Measurements from ENCODE around the gene WNK4.
A peak's percentile ranks its signal among the peaks of the same experiment; 100 is the strongest.
"Not testable (repeated sequence)": the region's sequence is repeated elsewhere in the genome, so short reads cannot be mapped to it uniquely, and the experiment has no call there.

WNK4 gene

GRCh38 chr17:42779936-42780850, at the start of gene WNK4:
TSS of gene WNK4 (plus strand) at chr17:42780610. CDS start at chr17:42780699, 89 bp downstream.
- no peak for DNase-seq

GRCh38 chr17:42740699-42741098, 39.7 kb upstream of the WNK4 start:
- DNase-seq, result no peak

GRCh38 chr17:42742916-42743315, 37.5 kb upstream of the WNK4 start:
- DNase-seq, result not testable (repeated sequence)

GRCh38 chr17:42743595-42744282, 36.7 kb upstream of the WNK4 start:
- DNase-seq, result no peak

DNA sequence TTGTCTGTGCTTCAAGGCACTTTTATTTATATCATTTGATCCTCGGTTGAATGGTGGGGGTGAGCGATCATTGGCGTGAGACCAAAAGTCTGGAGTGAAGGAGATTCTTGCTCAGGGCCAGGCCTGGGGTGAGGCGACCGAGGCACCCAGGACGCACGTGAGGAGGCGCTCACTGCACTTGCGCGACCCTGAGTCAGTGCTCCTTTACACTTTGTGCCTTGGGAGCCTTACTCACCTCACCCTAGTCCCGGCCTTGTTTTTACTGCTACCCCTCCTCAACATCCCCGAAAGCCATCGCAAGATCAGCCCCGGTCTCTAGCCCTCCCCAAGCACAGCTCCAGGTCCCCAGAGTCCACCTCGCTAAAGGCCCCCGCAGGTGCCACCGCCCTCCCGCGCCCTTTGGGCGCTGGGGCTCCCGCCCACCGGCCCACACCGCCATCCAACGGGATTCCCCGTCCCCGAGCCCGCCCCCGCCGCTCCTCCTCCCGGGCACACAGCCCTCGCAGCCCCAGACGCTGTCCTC, 36.1 kb upstream of the WNK4 start:
- peak; percentile 44 for DNase-seq

DNA sequence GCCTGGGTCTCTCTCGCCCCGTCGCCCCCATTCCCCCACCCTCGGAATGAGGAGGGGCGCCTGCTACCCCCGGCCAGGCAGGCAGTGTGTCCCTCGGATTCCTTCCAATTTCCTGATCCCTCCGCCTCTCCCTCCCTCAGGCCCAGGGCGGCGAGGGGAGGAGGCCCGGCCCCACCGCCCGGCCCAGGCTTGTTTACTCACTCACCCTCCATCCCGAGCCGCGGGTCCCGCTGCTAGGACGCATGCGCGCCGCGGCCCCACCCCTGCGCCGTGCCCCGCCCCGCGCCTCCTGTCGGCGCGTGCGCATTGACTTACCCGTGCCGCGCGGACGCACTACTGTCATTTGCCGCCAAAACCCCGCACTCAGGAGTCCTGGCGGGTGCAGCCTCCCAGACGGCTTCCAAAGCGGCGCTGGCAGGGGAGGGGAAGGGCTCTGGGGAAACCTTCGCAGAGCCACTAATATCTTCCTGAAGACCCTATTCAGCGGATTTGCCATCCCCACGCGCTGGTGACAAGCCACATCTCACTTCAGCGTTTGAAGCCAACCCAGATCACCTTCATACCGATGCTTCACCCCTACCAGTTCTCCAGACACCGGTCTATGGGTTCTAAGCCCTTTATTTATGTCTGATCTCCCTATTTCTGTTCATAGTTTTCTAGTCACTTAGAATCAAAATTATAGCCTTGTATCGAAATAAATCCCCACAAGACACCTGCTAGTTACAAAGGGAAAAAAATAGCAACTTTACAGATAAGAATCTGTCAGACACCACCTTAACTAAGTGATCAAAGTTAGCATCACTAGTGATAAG, 35.4 kb upstream of the WNK4 start, which contains the start of gene EZH1:
EZH1 (minus strand) TSS at position 235 of the 812 bp plus-strand sequence. CDS start 16,099 bp downstream, outside the sequence.
- peak; percentile 90 for DNase-seq

DNA sequence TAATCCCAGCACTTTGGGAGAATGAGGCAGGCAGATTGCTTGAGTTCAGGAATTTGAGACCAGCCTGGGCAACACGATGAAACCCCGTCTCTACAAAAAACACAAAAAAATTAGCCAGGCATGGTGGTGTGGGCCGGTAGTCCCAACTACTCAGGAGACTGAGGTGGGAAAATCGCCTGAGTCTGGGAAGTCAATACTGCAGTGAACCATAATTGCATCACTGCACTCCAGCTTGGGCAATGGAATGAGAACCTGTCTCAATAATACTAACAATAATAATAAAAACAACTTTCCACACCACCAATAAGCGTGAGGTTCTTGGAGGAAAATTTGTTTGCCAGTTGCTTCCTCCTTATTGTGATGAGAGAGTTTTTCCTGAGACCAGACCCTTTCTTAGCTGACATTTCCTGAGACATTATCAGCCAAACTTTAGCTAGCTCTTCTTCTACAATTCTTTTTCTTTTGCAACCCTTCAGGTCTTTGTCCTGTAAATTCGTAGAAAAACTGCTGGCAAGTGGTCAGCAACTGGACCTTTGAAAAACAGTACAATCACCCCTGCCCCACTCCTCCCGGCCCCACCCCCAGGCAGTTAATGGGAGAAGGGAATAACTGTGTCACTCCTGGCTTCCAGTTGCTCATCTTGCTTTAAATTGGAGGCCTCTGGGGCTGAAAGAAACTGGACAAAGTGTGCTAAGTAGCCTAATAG, 32.1 kb upstream of the WNK4 start:
- no peak for DNase-seq

DNA sequence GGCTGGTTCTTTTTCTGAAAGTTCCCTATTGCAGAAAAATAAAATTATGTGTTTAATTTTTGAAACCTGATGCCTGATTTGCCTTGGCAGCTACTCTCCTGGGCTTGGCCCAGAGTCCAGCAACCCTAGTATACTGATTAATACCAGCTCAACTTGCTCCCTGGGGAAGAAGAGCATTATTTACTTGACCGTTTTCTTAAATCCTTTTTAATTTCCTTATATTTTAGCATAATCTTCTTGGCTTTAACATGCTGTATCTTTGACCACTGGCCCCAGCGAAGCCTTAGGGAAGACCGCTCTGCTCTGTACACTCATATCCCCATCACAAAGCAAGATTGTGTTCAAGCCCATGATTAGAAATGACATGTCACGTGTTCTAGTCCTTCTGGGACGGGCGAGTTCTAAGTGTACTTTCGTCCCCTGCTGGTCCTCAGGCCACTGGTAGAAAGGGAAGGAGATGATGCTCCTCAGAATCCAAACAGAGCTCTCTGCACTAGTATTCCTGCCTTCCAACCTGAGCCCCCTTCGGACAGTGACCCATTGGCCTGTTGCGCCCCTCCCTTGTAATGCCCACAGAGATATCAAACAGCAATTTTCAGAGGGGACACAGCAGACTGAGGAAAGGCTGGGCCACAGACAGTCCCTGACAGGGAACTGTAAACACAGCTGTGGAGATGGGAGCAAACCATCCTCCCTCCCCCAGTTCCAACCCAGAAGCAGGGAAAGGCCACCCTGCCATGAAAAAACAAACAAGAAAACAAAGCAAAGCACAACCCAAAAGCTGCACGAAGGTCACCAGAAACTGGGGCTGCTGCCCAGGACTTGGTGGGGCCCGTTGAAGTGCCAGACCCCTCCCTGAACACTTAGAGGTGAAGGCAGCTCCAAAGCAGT, 31.3 kb upstream of the WNK4 start:
- no peak for DNase-seq

- no peak for DNase-seq
These were observed 29.6 kb upstream of the WNK4 start for GRCh38 chr17:42750739-42751344.

DNA sequence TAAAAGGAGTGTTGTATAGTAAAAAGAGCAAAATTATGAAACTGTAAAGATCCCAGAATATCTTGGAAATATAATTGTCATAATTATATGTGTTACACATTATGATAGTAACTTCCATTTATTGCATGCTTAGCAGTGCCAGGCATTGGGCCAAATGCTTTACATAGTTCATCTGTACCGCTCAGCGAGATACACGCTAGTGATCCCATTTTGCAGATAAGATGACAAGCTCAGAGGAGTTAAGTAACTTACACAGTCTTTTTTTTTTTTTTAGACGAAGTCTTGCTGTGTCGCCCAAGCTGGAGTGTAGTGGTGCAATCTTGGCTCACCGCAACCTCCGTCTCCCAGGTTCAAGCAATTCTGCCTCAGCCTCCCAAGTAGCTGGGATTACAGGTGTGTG, 28.8 kb upstream of the WNK4 start:
- no peak for DNase-seq

GRCh38 chr17:42754782-42755181, 25.6 kb upstream of the WNK4 start:
- DNase-seq, result no peak

GRCh38 chr17:42759982-42760651, 20.3 kb upstream of the WNK4 start:
- no peak for DNase-seq

DNA sequence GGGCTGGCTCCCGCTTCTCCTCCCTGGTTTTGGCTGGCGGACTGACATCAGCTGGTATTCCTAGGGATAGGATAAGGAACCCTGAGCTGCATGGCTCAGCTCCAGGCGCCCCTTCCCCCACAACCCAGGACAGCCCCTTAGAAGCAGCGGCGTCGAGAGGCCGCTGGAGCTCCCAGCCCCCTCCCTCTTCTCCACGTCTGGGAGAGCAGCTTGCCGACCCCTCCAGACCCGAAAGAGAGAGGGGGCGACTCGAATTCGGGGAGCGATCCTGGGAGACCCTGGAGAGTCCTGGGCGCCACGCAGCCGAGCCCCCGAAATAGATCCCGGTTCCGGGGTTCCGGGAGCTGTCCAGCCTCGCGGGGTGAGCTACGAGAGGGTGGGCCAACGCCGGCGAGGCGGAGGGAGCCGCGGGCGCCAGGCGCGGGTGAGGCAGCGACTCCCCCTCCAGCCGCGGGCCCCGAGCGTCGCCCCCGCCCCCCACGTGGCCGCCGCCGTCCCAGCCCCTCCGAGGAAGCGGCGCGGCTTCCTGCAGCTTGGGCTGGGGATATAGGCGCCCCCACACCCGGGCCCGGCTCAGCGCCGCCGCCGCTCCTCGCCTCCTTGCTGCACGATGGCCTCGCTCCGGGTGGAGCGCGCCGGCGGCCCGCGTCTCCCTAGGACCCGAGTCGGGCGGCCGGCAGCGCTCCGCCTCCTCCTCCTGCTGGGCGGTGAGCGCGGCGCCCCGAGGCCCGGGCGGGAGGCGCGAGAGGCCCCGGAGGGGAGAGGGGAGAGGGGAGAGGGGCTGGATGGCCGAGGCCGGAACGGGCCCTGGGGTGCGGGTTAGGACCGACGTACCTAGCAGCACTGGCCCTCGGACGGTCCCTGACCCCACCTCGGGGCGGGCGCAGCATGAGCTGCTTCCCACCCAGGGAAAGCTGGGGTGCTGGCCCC, 19.5 kb upstream of the WNK4 start, which contains the start of gene RAMP2:
RAMP2 (plus strand) TSS at position 576 of the 930 bp plus-strand sequence; CDS start at position 611, 35 bp downstream.
- no peak for DNase-seq

- no peak for DNase-seq
These were observed 18.8 kb upstream of the WNK4 start for GRCh38 chr17:42761638-42762037.

DNA sequence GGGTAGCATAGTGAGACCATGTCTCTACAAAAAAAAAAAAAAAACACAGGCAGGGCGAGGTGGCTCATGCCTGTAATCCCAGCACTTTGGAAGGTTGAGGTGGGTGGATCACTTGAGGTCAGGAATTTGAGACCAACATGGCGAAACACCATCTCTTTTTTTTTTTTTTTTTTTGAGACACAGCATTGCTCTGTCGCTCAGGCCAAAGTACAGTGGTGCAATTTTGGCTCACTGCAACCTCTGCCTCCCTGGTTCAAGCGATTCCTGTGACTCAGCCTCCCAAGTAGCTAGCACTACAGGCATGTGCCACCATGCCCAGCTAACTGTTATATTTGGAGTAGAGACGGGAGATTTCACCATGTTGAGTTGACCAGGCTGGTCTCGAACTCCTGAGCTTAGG, 14.3 kb upstream of the WNK4 start:
- no peak for DNase-seq

DNA sequence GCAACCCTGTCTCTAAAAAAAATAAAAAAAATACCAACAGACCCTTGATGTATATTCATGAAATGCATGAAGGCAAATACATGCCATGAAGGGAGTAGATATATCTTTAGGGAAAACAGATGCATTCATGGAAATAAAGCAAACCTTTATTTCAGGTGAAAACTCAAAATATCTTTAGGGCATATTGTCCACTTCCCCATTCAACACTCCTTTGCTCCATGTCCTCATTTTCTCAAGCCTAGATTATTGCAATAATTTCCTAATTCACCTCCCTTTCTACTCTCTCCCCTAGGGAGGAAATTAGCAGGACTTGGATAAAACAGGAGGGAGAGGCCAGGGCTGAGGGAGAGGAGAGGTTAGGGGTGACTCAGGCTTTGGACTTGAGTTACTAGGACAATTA, 12.9 kb upstream of the WNK4 start:
- no peak for DNase-seq

DNA sequence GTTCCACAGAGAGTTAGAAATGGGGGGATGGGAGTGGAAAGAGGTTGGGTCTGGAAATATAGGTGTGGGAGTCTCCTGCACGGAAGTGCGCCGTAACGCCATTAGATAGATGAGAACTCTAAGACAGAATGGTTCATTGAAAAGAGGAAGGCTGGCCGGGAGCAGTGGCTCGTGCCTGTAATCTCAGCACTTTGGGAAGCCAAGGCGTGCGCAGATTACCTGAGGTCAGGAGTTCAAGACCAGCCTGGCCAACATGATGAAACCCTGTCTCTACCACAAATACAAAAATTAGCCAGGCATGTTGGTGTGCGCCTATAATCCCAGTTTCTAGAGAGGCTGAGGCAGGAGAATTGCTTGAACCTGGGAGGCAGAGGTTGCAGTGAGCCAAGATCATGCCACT, 12.4 kb upstream of the WNK4 start:
- not testable (repeated sequence) for DNase-seq

- not testable (repeated sequence) for DNase-seq
These were observed 10.4 kb upstream of the WNK4 start for GRCh38 chr17:42769964-42770363.

GRCh38 chr17:42772945-42773289, 7.5 kb upstream of the WNK4 start:
- no peak for DNase-seq

Measured in activated gamma-delta T cell treated with Interleukin-2 at 50 U/mL for 16 hours (primary cell).